Aortic smooth muscle cell (primary cell): ENCODE measurements around the gene DYRK4. TPM values are rescaled to one million over a fixed set of nuclear protein-coding genes. Genes with fewer than 3 reads are reported as not detected.

Experiments used
- total RNA-seq: library from RNA; depleted of rRNA; stranded (reverse); fragments of >200 nt; gene quantifications from 2 replicates; pipeline ENCODE4 v1.2.3, GENCODE V29; 2014

DYRK4 gene
- 66.0 and 68.3 TPM in 2 replicates for total RNA-seq

GRCh38 chr12:4562034-4562657 is at the start of gene DYRK4:
Gene DYRK4, plus strand, starts transcription at chr12:4562208. Its CDS starts 38 bp downstream, at chr12:4562246.

GRCh38 chr12:4538207-4539160 is 23.5 kb upstream of the DYRK4 start, which contains the start of gene RAD51AP1:
Gene RAD51AP1, plus strand, starts transcription at chr12:4538890. Its CDS starts 50 bp downstream, at chr12:4538940.

GRCh38 chr12:4648501-4649357 is 86.7 kb downstream of the DYRK4 start, which contains the start of the genes AKAP3 and NDUFA9:
Gene AKAP3, minus strand, starts transcription at chr12:4649051. Its CDS starts 10,855 bp downstream, at chr12:4638196.
Gene NDUFA9, plus strand, starts transcription at chr12:4649114. Its CDS starts 13 bp downstream, at chr12:4649127.

Other genes starting within 250 kb of the DYRK4 start
- gene TIGAR, start 241.0 kb upstream of the DYRK4 start, total RNA-seq = 5.0 and 5.8 TPM in 2 replicates
- gene FGF23, start 182.5 kb upstream of the DYRK4 start, total RNA-seq = not detected in 2 replicates
- not detected in 2 replicates for gene FGF6, start 116.4 kb upstream of the DYRK4 start, total RNA-seq
- 7.0 and 12.0 TPM in 2 replicates for gene RAD51AP1, start 23.3 kb upstream of the DYRK4 start, total RNA-seq
- 1.3 and 3.0 TPM in 2 replicates for gene AKAP3, start 86.8 kb downstream of the DYRK4 start, total RNA-seq
- gene NDUFA9, start 86.9 kb downstream of the DYRK4 start, total RNA-seq = 24.6 and 39.1 TPM in 2 replicates
- under 0.01 TPM in 1 of 2 replicates, not detected in the other for gene GALNT8, start 158.2 kb downstream of the DYRK4 start, total RNA-seq